NK-92 (cell line): ENCODE measurements around the gene ARMC9.

Experiments
- DNase-seq: peaks from one replicate; lab custom pipeline; 2025; ENCODE audit not compliant: unreplicated experiment; lab: John Stamatoyannopoulos, UW

Gene ARMC9

DNA sequence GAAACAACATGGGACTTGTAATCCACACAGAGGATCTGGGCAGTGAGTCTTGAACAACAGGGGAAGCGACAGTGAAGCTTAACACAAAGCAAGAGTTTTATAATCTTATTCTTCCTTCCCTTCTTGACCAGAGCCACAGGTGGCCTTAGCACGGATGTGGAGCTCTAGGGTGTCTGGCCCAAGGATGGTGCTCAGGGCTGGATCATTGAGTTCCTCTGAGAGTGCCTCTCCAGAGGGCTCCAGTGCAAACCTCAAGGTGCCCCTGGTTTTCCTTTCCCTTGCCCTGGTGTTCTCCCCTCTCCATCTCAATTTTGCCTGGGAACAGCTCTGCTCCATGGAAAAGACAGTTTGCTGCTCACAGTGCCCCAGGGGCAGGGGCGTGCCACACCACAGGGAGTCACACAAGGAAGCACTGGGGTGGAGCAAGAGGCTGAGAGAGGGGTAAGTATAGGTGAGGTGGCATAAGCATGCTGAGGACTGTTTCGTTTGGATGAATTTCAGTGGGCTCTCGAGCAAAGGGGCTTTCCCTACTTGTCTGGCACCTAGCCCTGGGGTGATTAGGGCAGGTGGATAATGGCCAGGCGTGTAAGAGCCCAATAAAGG lies 108.5 kb downstream of the ARMC9 start:
- DNase-seq = no peak

DNA sequence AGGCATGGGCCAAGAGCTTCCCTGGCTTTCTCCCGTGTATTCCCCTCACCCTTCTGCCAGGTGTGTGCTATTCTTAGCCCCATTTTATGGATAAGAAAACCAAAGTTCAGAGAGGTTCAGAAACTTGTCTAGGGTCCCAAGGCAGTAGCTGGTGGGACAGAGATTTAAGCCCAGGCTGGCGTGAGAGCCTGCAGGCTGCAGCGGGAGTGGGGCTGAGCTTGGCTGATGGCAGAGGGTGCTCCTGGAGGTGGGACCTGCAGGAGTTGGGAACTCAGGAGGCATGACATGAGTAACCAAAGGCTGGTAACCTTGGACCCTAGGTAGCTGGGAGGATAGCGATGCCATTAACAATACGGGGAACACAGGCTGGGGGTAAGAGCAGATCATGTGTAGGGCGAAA lies 109.8 kb downstream of the ARMC9 start:
- DNase-seq = no peak

DNA sequence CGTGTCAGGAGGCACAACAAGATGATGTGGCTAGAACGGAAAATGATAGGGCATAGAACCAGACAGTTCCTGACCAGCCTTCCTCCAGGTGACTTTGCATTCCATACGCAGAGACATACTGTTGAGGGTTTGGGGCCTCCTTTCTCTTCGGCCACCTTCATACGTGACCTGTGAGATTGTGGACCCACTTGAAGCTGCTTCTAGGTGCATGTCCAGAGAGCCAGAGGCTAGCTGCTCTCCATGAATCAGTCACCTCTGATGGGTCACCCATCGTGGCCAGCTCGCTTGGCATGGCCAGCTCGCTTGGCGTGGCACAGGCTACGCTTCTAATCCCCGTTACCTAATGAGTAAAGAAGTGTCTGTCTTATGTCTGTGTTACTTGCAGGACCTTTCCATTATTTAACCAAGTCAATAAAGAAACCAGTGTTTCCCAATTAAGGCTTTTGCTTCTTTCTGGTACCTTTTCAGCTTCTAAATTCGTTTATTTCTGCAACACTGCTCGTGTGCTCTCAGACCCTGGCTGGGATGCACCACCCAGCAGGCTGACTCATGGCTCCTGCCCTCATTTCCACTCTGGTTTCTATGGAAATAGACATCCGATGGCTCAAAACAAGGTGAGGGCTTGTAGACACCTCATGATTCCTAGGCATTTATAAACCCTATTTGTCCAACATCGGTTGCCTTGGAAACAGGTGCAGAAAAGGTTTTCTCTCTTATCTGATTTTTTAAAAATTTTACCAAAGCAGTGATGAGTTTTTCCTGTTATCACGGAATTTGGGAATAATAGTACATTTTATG lies 110.4 kb downstream of the ARMC9 start:
- DNase-seq = no peak

DNA sequence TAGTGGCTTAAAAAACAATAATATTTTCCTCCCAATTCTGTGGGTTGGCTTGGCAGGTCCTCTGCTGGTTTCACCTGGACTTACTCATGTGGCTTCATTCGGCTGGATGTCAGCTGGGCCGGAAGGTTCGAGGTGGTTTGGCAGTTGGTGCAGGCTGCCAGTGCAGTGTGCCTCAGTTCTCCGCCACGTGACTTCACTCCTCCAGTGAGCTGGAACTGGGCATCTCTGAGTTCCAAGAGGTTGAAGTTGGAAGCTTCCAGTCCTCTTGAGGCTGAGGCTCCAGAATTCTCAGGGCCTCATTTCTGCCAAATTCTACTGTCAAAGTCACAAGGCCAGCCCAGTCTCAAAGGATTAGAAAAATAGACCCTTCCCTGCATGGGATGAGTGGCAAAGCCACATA lies 113.6 kb downstream of the ARMC9 start:
- DNase-seq = no peak

DNA sequence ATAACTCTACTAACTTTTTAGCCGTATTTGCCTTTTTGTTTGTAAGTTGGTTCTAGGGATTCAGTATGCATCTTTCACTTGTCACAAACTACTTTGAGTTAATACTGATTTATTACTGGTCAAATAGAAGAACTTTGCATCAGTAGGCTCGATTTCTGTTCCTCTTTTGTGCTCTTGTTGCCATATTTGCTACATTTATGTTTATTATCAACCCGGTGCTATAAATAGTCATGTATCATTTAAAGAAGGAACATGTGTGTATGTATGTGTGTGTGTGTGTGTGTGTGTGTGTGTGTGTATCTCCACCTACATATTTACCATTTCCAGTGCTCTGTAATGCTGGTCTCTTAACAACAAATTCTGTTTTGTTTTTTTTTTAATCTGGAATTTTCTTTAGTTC lies 117.5 kb downstream of the ARMC9 start:
- no peak for DNase-seq

DNA sequence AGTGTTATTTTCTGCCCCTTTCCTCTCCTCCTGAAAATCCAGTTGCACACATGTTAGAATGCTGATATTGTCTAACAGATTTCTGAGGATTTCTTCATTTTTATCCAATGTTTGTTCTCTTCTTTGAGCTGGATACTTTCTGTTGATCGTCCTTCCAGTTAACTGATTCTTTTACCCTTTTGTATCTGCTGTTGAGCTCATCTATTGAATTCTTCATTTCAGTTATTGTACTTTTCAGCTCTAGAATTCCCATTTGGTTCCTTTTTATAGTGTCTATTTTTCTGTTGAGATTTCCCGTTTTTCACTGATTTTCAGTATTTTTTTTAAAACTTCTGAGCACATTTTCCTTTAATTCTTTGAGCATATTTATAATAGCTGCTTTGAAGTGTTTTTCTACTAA lies 119.1 kb downstream of the ARMC9 start:
- DNase-seq = no peak

DNA sequence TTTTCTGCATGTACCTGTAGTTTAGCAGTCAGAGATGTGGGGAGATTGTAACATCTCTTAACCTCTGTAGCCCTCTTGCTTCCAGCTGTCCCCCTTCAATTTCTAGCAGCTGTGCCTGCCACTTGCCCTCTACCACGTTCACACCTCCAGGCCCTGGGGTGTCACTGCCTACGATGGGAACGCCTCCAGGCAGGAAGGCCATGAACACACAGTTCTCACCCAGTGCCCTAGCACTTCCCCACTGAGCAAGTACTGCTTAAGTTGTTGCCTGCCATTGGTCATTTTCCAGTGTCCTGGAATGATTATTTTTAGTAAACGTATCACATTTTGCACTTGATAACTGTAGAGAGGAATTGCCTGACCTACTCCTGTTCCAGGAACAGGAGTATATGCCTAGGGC lies 120.0 kb downstream of the ARMC9 start:
- DNase-seq = no peak

DNA sequence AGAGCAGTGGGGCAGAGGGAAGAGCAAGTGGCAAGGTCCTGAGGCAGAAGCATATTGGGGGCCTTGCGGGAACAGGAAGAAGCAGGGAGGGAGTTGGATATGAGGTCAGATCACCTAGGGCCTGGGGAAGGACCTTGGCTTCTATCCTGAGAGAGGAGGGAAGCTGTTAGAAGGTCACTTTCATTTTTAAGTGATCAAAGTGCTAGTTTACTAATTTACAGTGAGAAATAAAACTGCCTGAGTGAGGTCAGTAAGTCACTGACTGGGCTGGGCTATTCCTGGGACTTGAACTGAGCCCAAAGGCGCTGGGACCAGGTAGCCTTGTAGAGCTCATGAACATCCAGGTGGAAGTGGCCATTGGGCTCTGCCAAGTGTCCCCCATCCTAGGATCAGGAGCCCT lies 120.5 kb downstream of the ARMC9 start:
- DNase-seq = no peak

DNA sequence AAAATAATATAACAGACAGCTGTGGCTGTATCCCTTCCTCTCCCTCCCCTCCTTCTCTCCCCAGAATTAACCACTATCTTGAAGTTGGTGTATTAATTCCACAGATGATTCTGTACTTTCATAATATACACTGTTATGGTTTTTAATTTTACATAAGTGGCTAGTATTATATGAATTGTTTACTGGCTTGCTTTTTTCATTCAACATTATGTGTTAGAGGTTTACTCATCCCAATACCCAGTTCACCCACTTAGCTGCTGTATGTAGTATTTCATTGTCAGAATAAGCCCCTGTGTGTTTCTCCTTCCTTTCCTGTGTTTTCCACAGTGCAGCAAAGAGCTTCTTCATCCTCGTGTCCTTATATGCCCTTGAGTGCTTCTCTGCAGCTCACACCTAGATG lies 121.4 kb downstream of the ARMC9 start:
- no peak for DNase-seq

DNA sequence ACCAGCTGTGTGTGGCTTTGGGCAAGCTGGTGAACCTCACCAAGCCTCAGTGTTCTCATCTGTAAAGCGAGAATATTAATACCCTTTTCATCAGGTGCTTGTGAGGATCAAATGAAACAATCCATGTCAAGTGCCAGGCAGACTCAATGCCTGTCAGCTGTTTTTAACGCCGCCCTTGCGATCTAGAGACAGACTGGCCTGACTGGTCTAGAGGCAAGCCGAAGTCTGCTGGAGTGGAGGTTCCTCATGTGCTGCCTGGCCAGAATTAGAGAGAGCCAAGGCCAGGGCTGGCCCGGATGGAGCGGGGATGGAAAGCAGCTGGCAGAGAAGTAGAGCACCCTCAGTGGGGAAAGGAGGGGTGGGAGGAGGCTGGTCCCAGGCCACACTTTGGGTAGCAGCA lies 122.6 kb downstream of the ARMC9 start:
- no peak for DNase-seq

- DNase-seq = no peak
Observed at GRCh38 chr2:231321556-231322334, 123.3 kb downstream of the ARMC9 start.

- no peak for DNase-seq
Observed at GRCh38 chr2:231323316-231323715, 124.9 kb downstream of the ARMC9 start.

DNA sequence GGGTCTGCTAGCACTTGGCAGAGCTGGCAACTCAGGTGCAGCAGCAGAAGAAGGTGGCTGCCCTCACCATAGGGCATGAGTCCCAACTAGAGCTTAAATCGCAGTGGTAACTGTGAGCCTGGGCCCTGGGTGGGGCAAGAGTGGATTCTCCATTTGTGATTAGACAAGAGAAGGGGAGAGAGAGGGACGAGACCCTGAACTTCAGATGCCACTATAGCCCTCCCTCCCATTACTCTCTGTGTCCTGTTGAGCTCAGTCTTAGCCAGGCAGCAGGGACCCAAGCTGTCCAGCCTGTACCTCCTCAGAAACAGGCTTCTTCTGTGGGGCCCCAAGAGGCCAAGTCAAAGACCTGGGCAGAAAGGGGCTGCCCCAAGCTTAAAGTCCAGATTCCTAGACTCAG lies 127.4 kb downstream of the ARMC9 start:
- DNase-seq = no peak

DNA sequence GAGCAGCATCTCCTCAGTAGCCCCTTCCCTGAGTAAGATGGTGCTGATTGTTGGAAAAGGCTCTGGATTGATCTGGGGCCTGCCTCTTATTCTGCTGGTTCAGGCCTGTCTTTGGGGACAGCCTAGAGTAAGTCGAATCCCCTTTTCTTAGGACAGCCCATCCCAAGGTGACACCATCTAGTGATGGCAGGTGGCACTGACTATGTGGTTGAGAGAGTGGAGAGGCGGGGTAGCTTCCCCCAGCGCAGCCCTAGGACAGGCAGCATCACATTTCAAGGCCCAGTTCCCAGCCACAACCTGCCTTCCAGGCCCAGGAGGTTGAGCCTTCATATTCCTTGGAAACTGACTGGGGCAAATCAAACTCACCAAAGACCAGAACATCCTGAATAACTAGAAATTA lies 128.0 kb downstream of the ARMC9 start:
- no peak for DNase-seq

DNA sequence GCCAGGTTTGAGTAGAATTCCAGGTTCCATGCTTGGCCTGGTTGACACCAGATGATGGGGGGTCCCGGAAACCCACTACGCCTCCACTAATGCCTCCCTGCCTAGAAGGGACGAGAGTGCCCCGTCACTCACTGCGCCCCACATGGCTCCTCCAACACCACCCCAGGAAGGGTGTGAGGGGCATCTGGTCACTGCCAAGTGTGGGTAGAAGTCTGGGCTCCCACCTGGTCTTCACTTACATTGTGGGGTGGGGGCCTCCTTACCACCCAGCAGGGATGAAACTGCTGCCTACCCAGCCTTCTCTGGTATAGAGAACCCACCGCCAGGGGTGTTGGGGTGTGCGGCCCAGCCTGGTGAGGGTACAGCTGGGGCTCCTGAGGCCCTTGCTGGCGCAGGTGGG lies 131.9 kb downstream of the ARMC9 start:
- no peak for DNase-seq

GRCh38 chr2:231331533-231331932 lies 133.1 kb downstream of the ARMC9 start:
- no peak for DNase-seq

DNA sequence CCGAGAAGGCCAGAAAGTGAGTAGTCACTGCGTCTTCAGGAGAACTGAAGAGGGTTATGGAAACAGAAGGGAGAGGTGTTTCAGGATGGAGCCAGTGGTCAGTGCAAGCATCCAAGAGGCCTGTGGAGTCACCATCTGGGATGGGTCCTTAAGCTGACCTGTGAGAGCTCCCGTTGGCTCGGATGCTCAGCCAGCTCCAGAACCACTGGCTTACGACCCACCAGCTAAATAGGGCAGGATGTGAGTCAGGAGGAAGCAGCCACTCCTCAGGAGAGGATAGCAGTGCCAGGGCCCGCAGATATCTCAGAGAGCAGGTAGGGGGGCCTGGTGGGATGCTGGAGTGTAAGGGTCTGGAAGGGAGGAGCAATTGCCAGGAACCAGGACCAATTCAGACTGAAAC lies 134.0 kb downstream of the ARMC9 start:
- DNase-seq = no peak

GRCh38 chr2:231332872-231333500 lies 134.6 kb downstream of the ARMC9 start:
- DNase-seq = no peak

- DNase-seq = no peak
Observed at GRCh38 chr2:231334179-231334930, 135.9 kb downstream of the ARMC9 start.

- no peak for DNase-seq
Observed at GRCh38 chr2:231334981-231335380, 136.6 kb downstream of the ARMC9 start.

- no peak for DNase-seq
Observed at GRCh38 chr2:231335591-231335990, 137.2 kb downstream of the ARMC9 start.
